ENCODE data around the gene PMVK. TPM values are rescaled to one million over a fixed set of nuclear protein-coding genes. Genes with fewer than 3 reads are reported as not detected.
"Not testable (repeated sequence)": the region's sequence is repeated elsewhere in the genome, so short reads cannot be mapped to it uniquely, and the experiment has no call there.

The PMVK gene
- total RNA-seq, result 10 to 100 TPM; 12.2 to 34.2 TPM

GRCh38 chr1:154936555-154937084 lies at the start of gene PMVK:
TSS of gene PMVK (minus strand) at chr1:154936719. CDS start at chr1:154936685, 34 bp downstream.
- Mint-ChIP-seq H3K36me3 (peaks cover 6 to 7% of the 10 kb centered on the region in 2 donors), H3K27ac (peak within 1 kb of the TSS; percentile 97 to 99), H3K9me3 (no peaks in the 10 kb centered on the region)
- DNase-seq (ENCODE audit: low spot score in 2 of 2) (peak; percentile 90 to 93), ATAC-seq (peak; percentile 79 to 88)

- DNase-seq (ENCODE audit: low spot score in 2 of 2) (no peak), ATAC-seq (no peak)
- Mint-ChIP-seq H3K9me3 (no peaks in the 10 kb centered on the region), H3K36me3 (peaks cover 9 to 20% of the 10 kb centered on the region in 2 donors), H3K27ac (peak overlapping the region in 1 of 2 donors; percentile 60)
Observed at GRCh38 chr1:154983776-154984466, 47.4 kb upstream of the PMVK start.

GRCh38 chr1:154982897-154983648 lies 46.6 kb upstream of the PMVK start, which contains the start of gene FLAD1:
TSS of gene FLAD1 (plus strand) at chr1:154983344. CDS start at chr1:154983695, 351 bp downstream.
- DNase-seq (ENCODE audit: low spot score in 2 of 2) (peak; percentile 93 to 97), ATAC-seq (peak; percentile 99 to 100)
- H3K36me3 Mint-ChIP-seq, result peaks cover 9 to 12% of the 10 kb centered on the region in 2 donors
- peak within 1 kb of the TSS in 1 of 2 donors; percentile 60 for H3K27ac Mint-ChIP-seq
- H3K9me3 Mint-ChIP-seq, result no peaks in the 10 kb centered on the region

- Mint-ChIP-seq H3K36me3 (peaks cover 14 to 16% of the 10 kb centered on the region in 2 donors), H3K9me3 (no peaks in the 10 kb centered on the region), H3K27ac (peak overlapping the region in 1 of 2 donors; percentile 55)
- no peak for DNase-seq (ENCODE audit: low spot score in 2 of 2)
- no peak for ATAC-seq
Observed at GRCh38 chr1:154982341-154982740, 45.8 kb upstream of the PMVK start.

GRCh38 chr1:154978360-154978759 lies 41.8 kb upstream of the PMVK start:
- DNase-seq (ENCODE audit: low spot score in 2 of 2), result no peak
- Mint-ChIP-seq H3K27ac (no peak overlapping the region), H3K9me3 (no peaks in the 10 kb centered on the region), H3K36me3 (peaks cover 10 to 16% of the 10 kb centered on the region in 2 donors)
- ATAC-seq, result no peak

- H3K9me3 Mint-ChIP-seq; ATAC-seq; DNase-seq (ENCODE audit: low spot score in 2 of 2); H3K27ac Mint-ChIP-seq: not testable (repeated sequence)
- peaks cover 10 to 16% of the 10 kb centered on the region in 2 donors for H3K36me3 Mint-ChIP-seq
Observed at GRCh38 chr1:154977762-154978161, 41.2 kb upstream of the PMVK start.

GRCh38 chr1:154975409-154976059 lies 39.0 kb upstream of the PMVK start:
- Mint-ChIP-seq H3K27ac (no peak overlapping the region), H3K9me3 (no peaks in the 10 kb centered on the region), H3K36me3 (peaks cover 10 to 26% of the 10 kb centered on the region in 2 donors)
- ATAC-seq, result peak in 1 of 2 donors; percentile 6
- DNase-seq (ENCODE audit: low spot score in 2 of 2), result peak; percentile 46 to 71

GRCh38 chr1:154974808-154975408 lies 38.4 kb upstream of the PMVK start:
- DNase-seq (ENCODE audit: low spot score in 2 of 2) (peak; percentile 92 to 96), ATAC-seq (peak; percentile 56 to 58)
- no peak overlapping the region for H3K27ac Mint-ChIP-seq
- H3K36me3 Mint-ChIP-seq, result peaks cover 10 to 26% of the 10 kb centered on the region in 2 donors
- H3K9me3 Mint-ChIP-seq, result no peaks in the 10 kb centered on the region

- no peak within 1 kb of the TSS for H3K27ac Mint-ChIP-seq
Observed at GRCh38 chr1:154974102-154974807, 37.7 kb upstream of the PMVK start, which contains the start of gene CKS1B. TSS of gene CKS1B (plus strand) at chr1:154974681. CDS start at chr1:154974746, 65 bp downstream.

GRCh38 chr1:154973344-154974101 lies 37.0 kb upstream of the PMVK start:
- Mint-ChIP-seq H3K27ac (no peak overlapping the region), H3K9me3 (no peaks in the 10 kb centered on the region), H3K36me3 (peaks cover 5 to 17% of the 10 kb centered on the region in 2 donors)
- DNase-seq (ENCODE audit: low spot score in 2 of 2) (peak; percentile 94 to 97), ATAC-seq (peak; percentile 28 to 36)

More at GRCh38 chr1:154974102-154974807, 37.7 kb upstream of the PMVK start, which contains the start of gene CKS1B:
- peaks cover 6 to 20% of the 10 kb centered on the region in 2 donors for H3K36me3 Mint-ChIP-seq
- ATAC-seq, result peak; percentile 87 to 88
- DNase-seq (ENCODE audit: low spot score in 2 of 2), result peak; percentile 87 to 97
- no peaks in the 10 kb centered on the region for H3K9me3 Mint-ChIP-seq

GRCh38 chr1:154972517-154973343 lies 36.2 kb upstream of the PMVK start:
- Mint-ChIP-seq H3K9me3 (no peaks in the 10 kb centered on the region), H3K36me3 (peaks cover under 1 to 13% of the 10 kb centered on the region in 2 donors), H3K27ac (peak overlapping the region in 1 of 2 donors; percentile 93)
- ATAC-seq (no peak), DNase-seq (ENCODE audit: low spot score in 2 of 2) (no peak)

GRCh38 chr1:154972213-154972516 lies 35.6 kb upstream of the PMVK start:
- H3K27ac Mint-ChIP-seq, result peak overlapping the region in 1 of 2 donors; percentile 93
- ATAC-seq, result no peak
- no peaks in the 10 kb centered on the region for H3K9me3 Mint-ChIP-seq
- DNase-seq (ENCODE audit: low spot score in 2 of 2), result no peak
- peaks cover 0 to 10% of the 10 kb centered on the region in 2 donors for H3K36me3 Mint-ChIP-seq

- peaks cover 0 to 10% of the 10 kb centered on the region in 2 donors for H3K36me3 Mint-ChIP-seq
- ATAC-seq, result no peak
- DNase-seq (ENCODE audit: low spot score in 2 of 2), result no peak
- peak overlapping the region in 1 of 2 donors; percentile 31 for H3K27ac Mint-ChIP-seq
- no peaks in the 10 kb centered on the region for H3K9me3 Mint-ChIP-seq
Observed at GRCh38 chr1:154971341-154971998, 35.0 kb upstream of the PMVK start.

All from activated naive CD4-positive, alpha-beta T cell treated with anti-CD3 and anti-CD28 coated beads, Interleukin-2, amount 50 U/mL, for 72 hours (primary cell).